D341Med (cell line): ENCODE measurements around the gene SBK2.

Source experiments
- DNase-seq: peaks from one replicate; pipeline ENCODE4 v3.0.0; 2012; ENCODE audit warnings: low spot score

Gene SBK2

DNA sequence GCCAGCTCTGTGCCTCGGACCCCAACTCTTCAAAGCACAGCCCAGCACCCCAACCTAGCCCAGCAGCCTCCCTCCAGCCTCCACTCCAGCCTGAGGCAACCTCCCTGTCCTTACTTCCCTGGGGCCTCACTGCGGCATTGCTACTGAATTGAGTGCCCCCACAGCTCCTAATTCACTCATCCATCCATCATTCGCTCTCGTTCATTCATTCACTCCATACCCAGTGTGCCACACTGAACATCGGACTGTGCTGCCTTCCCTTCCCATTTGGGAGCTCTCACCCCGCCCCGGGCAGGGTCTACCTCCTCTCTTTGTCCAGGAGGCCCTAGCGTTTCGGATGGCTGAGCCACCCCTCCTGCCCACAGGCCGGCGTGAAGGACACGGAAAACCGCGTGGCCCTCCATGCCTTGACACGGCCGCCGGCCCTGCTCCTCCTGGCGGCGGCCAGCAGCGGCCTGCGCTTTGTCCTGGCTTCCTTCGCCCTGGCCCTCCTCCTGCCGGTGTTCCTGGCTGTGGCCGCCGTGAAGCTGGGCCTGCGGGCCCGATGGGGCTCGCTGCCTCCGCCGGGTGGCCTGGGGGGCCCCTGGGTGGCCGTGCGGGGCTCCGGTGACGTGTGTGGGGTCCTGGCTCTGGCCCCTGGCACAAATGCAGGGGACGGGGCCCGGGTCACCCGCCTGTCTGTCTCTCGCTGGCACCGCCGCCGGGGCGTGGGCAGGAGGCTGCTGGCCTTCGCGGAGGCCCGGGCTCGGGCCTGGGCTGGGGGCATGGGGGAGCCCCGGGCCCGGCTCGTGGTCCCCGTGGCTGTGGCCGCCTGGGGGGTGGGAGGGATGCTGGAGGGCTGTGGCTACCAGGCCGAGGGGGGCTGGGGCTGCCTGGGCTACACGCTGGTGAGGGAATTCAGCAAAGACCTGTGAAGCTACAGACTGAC is 50.6 kb downstream of the SBK2 start:
- peak; percentile 36 for DNase-seq

DNA sequence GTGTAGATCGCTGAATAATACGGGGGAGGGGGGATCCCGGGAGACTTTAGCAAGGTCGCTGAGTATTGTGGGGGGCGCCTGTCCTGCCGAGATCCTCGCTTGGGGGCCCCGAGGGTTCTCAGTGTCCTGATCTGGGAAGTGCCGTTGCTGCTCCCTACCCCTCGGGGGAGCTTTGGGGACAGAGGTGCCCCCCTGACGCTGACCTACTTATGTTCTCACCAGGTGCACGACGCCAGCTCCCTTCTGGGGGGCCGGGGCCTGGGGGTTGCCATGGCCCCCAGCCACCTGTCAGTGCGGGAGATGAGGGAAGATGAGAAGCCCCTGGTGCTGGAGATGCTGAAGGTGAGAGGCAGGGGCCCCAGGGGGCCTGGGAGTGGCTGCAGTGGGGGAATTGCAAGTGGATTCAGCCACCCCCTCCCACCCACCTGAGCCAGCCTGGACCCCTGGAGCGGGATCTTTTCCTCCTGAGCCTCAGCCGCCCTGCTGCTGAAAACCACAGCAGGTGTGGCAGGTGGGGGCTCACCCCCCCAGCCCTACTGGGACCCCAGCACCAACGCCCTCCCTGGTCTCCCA is 51.4 kb downstream of the SBK2 start:
- no peak for DNase-seq

DNA sequence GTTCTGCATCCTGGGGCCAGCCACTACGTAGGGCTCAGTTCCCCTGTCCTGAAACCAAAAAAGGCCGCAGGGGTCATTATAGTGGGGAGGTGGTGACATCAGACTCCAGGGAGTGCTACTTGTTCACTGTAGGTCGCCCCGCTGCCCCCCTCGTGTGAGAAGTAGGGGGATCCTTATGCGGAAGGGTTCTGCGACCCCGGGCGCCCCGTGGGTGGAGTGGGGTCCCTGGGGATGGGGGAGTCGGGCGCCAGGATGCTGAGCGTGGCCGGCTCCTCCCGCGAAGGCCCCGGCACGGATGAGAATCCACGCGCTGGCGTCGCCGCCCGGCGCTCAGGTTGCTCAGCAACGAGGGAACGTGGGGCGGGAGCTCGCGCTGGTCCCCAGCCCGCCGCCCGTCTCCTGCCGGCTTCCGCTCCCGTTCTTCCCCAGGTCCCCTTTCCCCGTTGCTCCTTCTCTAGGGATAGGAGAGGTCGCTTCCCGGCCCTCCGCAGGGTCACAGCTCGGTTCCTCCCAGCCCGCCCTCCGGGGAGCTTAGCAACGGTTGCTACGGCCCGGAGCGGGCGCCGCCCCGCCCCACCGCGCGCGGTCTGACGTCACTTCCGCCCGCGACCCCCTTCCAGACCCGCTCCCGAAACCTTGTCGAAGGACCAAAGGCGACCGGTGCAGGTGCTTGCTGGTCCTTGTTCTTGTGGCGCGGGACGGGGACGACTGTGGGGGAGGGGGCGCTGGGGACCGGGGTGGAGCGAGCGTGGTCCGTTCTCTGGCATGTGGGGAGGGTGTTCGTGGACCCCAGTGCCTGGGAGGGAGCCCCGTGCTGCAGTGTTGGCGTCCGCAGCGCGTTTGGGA is 52.1 kb downstream of the SBK2 start, which contains the start of gene NAT14:
TSS of gene NAT14 (plus strand) at position 596 of the 846 bp plus-strand sequence. CDS start 521 bp downstream, outside the sequence.
- peak; percentile 98 for DNase-seq

DNA sequence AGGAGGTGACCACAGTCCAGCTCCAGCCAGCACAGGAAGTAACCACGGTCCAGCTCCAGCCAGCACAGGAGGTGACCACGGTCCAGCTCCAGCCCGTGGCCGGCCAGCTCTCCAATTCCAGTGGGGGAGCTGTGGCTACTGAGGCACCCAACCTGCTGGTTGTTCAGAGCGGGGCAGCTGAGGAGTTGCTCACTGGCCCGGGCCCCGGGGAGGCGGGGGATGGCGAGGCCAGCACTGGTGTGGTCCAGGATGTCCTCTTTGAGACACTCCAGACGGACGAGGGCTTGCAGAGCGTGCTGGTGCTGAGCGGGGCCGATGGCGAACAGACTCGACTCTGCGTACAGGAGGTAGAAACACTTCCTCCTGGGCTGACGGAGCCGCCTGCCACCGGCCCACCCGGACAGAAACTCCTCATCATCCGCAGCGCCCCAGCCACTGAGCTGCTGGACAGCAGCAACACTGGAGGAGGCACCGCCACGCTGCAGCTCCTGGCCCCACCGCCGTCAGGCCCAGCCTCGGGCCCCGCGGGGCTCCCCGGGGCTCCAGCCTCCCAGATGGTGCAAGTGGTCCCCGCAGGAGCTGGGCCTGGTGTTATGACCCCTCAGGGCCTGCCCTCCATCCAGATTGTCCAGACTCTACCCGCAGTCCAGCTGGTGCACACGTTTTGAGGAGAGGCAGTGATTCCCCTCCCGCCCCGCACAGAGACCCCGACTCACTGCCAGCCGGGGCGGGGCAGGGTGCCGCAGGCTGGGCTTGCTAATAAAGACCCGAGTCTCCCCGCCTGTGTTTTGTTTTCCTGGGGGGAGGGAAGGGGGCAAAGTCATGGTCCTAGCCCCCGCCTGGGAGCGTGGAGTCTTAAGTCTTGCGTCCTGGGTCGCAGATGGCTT is 53.0 kb downstream of the SBK2 start:
- peak; percentile 43 for DNase-seq

DNA sequence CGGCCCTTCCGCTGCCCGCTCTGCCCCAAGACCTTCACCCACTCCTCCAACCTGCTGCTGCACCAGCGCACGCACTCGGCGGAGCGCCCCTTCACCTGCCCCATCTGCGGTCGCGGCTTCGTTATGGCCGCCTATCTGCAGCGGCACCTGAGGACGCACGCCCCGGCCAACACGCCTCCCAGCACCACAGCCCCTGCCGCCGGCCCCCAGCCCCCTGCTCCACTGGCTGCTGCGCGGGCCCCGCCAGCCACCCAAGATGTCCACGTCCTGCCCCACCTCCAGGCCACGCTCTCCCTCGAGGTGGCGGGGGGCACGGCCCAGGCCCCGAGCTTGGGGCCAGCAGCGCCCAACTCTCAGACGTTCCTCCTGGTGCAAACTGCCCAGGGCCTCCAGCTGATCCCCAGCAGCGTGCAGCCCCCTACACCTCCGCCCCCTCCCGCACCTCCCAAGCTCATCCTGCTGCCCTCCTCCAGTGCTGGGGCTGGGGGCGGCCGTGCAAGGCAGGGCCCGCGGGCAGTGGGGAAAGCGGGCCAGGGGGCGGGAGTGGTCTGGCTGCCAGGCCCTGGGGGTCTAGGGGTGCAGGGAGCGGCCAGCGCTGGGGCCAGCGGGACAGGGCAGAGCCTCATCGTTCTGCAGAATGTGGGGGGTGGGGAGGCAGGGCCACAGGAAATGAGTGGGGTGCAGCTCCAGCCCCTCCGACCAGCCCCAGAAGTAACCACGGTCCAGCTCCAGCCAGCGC is 53.8 kb downstream of the SBK2 start:
- no peak for DNase-seq

DNA sequence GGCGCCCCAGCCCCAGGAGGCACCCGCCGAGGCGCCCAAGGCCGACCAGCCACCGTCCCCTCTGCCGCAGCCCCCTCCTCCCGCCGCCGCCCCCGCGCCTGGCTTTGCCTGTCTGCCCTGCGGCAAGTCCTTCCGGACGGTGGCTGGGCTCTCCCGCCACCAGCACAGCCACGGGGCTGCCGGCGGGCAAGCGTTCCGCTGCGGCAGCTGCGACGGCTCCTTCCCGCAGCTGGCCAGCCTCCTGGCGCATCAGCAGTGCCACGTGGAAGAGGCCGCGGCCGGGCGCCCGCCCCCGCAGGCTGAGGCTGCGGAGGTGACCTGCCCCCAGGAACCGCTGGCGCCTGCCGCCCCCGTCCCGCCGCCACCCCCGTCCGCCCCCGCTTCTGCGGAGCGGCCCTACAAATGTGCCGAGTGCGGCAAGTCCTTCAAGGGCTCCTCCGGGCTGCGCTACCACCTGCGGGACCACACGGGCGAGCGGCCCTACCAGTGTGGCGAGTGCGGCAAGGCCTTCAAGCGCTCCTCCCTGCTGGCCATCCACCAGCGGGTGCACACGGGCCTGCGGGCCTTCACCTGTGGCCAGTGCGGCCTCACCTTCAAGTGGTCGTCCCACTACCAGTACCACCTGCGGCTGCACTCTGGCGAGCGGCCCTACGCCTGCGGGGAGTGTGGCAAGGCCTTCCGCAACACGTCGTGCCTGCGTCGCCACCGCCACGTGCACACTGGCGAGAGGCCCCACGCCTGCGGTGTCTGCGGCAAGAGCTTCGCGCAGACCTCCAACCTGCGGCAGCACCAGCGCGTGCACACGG is 54.6 kb downstream of the SBK2 start:
- DNase-seq: no peak

DNA sequence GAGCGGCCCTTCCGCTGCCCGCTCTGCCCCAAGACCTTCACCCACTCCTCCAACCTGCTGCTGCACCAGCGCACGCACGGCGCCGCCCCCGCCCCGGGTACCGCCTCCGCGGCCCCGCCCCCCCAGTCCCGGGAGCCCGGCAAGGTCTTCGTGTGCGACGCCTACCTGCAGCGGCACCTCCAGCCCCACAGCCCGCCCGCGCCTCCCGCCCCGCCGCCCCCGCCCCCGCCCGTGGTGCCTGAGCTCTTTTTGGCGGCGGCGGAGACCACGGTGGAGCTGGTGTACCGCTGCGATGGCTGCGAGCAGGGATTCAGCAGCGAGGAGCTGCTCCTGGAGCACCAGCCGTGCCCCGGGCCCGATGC is 55.2 kb downstream of the SBK2 start:
- DNase-seq: no peak

DNA sequence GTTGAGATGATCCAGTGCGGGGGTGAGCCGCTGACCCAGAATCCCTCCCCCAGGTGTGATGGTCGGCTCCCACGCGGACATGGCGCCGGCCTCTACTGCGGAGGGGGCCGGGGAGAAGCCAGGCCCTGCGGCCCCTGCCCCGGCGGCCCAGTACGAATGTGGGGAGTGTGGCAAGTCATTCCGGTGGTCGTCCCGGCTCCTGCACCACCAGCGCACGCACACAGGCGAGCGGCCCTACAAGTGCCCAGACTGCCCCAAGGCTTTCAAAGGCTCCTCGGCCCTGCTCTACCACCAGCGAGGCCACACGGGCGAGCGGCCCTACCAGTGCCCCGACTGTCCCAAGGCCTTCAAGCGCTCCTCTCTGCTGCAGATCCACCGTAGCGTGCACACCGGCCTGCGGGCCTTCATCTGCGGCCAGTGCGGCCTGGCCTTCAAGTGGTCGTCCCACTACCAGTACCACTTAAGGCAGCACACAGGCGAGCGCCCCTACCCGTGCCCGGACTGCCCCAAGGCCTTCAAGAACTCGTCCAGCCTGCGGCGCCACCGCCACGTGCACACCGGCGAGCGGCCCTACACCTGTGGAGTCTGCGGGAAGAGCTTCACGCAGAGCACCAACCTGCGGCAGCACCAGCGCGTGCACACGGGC is 55.7 kb downstream of the SBK2 start:
- DNase-seq: no peak

DNA sequence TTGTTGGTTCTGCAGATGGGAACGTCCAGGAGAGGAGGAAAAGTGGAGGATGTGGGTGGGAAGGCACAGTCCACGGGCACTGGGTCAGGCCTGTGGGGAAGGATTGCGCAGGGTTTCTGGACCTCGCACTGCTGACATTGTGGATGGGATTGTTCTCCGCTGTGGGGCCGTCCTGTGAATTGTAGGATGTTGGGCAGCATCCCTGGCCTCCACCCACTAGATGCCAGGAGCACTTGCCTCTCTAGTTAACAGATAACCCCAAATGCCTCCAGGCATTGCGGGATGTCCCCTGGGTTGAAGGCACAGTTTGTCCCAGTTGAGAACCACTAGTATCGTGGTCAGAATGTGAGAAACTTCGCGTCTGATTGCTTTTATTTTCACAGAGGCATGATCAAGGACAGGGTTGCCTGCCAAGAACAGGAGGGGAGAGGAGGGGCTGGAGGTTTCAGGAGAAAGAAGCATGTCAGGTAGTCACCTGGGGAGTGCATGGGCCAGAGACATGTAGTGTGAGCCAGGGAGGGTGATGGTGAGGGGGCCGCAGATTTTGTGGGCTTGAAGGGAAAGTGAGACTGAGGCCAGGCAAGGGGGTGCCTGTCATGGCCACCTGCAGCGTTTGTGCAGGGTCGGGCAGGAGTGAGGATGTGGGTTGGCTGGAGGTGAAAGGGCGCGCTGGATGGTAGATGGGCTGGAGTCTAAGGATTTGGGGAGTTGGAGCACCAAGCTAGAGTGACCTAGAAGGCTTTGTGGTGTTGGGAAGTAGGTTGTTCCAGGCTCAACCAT is 57.3 kb downstream of the SBK2 start:
- DNase-seq: no peak

DNA sequence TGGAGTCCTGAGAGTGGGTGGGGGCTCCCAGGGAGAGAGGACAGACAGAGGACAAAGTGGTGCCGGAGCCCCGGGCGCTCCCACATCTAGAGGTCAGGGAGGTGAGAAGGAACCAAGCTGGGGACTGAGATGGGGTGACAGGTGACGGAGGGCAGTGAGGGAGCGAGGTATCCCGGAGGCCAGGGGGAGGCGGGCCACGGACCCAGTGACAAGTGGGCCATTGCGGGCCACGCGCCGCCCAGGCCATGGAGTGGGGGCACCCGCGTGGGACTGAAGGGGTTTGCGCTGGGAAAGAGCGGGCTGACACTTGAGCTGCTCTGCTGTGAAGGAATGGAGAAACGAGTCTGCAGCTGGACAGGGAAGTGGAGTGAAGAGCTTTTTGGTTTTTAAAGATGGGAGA is 57.9 kb downstream of the SBK2 start:
- DNase-seq: no peak
